Measurements from ENCODE around the gene SNX33.
"Not testable (repeated sequence)": the region's sequence is repeated elsewhere in the genome, so short reads cannot be mapped to it uniquely, and the experiment has no call there.

Gene SNX33

GRCh38 chr15:75701071-75702003 lies 53.6 kb downstream of the SNX33 start:
- H3K4me1 ChIP-seq (ENCODE audit: control insufficient read depth, insufficient read depth, low read length, poor library complexity, severe bottlenecking); H3K27ac ChIP-seq (ENCODE audit: insufficient read depth, low read length, poor library complexity, severe bottlenecking); H3K27me3 ChIP-seq (replicated peaks; ENCODE audit: control insufficient read depth, insufficient read depth, low read length, poor library complexity, severe bottlenecking); DNase-seq; H3K9me3 ChIP-seq (ENCODE audit: control insufficient read depth, low read length); H3K36me3 ChIP-seq (ENCODE audit: control insufficient read depth, insufficient read depth, low read length); H3K4me3 ChIP-seq (ENCODE audit: insufficient read depth, low read depth, low read length, poor library complexity, severe bottlenecking): not testable (repeated sequence)

GRCh38 chr15:75702436-75702835 lies 54.7 kb downstream of the SNX33 start:
- no peak for DNase-seq
- H3K4me3 ChIP-seq (ENCODE audit: insufficient read depth, low read depth, low read length, poor library complexity, severe bottlenecking): no peak overlapping the region
- H3K9me3 ChIP-seq (ENCODE audit: control insufficient read depth, low read length): no peaks in the 10 kb centered on the region
- H3K27ac ChIP-seq (ENCODE audit: insufficient read depth, low read length, poor library complexity, severe bottlenecking): no peak overlapping the region
- H3K27me3 ChIP-seq (replicated peaks; ENCODE audit: control insufficient read depth, insufficient read depth, low read length, poor library complexity, severe bottlenecking): no peaks in the 10 kb centered on the region
- no peaks in the 10 kb centered on the region for H3K36me3 ChIP-seq (ENCODE audit: control insufficient read depth, insufficient read depth, low read length)
- no peaks in the 10 kb centered on the region for H3K4me1 ChIP-seq (ENCODE audit: control insufficient read depth, insufficient read depth, low read length, poor library complexity, severe bottlenecking)

- not testable (repeated sequence) for H3K4me1 ChIP-seq (ENCODE audit: control insufficient read depth, insufficient read depth, low read length, poor library complexity, severe bottlenecking); H3K27ac ChIP-seq (ENCODE audit: insufficient read depth, low read length, poor library complexity, severe bottlenecking); H3K27me3 ChIP-seq (replicated peaks; ENCODE audit: control insufficient read depth, insufficient read depth, low read length, poor library complexity, severe bottlenecking); H3K4me3 ChIP-seq (ENCODE audit: insufficient read depth, low read depth, low read length, poor library complexity, severe bottlenecking); H3K9me3 ChIP-seq (ENCODE audit: control insufficient read depth, low read length); H3K36me3 ChIP-seq (ENCODE audit: control insufficient read depth, insufficient read depth, low read length); DNase-seq
Measured at GRCh38 chr15:75703440-75704262, 55.9 kb downstream of the SNX33 start.

GRCh38 chr15:75704263-75704615 lies 56.5 kb downstream of the SNX33 start:
- no peaks in the 10 kb centered on the region for H3K36me3 ChIP-seq (ENCODE audit: control insufficient read depth, insufficient read depth, low read length)
- no peaks in the 10 kb centered on the region for H3K9me3 ChIP-seq (ENCODE audit: control insufficient read depth, low read length)
- H3K27me3 ChIP-seq (replicated peaks; ENCODE audit: control insufficient read depth, insufficient read depth, low read length, poor library complexity, severe bottlenecking): no peaks in the 10 kb centered on the region
- H3K4me3 ChIP-seq (ENCODE audit: insufficient read depth, low read depth, low read length, poor library complexity, severe bottlenecking): no peak overlapping the region
- H3K27ac ChIP-seq (ENCODE audit: insufficient read depth, low read length, poor library complexity, severe bottlenecking): no peak overlapping the region
- H3K4me1 ChIP-seq (ENCODE audit: control insufficient read depth, insufficient read depth, low read length, poor library complexity, severe bottlenecking): no peaks in the 10 kb centered on the region
- no peak for DNase-seq

- no peak overlapping the region for H3K27ac ChIP-seq (ENCODE audit: insufficient read depth, low read length, poor library complexity, severe bottlenecking)
- no peak for DNase-seq
- no peaks in the 10 kb centered on the region for H3K4me1 ChIP-seq (ENCODE audit: control insufficient read depth, insufficient read depth, low read length, poor library complexity, severe bottlenecking)
- H3K27me3 ChIP-seq (replicated peaks; ENCODE audit: control insufficient read depth, insufficient read depth, low read length, poor library complexity, severe bottlenecking): no peaks in the 10 kb centered on the region
- no peaks in the 10 kb centered on the region for H3K9me3 ChIP-seq (ENCODE audit: control insufficient read depth, low read length)
- H3K4me3 ChIP-seq (ENCODE audit: insufficient read depth, low read depth, low read length, poor library complexity, severe bottlenecking): no peak overlapping the region
- no peaks in the 10 kb centered on the region for H3K36me3 ChIP-seq (ENCODE audit: control insufficient read depth, insufficient read depth, low read length)
Measured at GRCh38 chr15:75704618-75705017, 56.9 kb downstream of the SNX33 start.

GRCh38 chr15:75705375-75705774 lies 57.7 kb downstream of the SNX33 start:
- H3K9me3 ChIP-seq (ENCODE audit: control insufficient read depth, low read length); H3K36me3 ChIP-seq (ENCODE audit: control insufficient read depth, insufficient read depth, low read length); H3K27ac ChIP-seq (ENCODE audit: insufficient read depth, low read length, poor library complexity, severe bottlenecking); H3K4me1 ChIP-seq (ENCODE audit: control insufficient read depth, insufficient read depth, low read length, poor library complexity, severe bottlenecking); H3K4me3 ChIP-seq (ENCODE audit: insufficient read depth, low read depth, low read length, poor library complexity, severe bottlenecking); H3K27me3 ChIP-seq (replicated peaks; ENCODE audit: control insufficient read depth, insufficient read depth, low read length, poor library complexity, severe bottlenecking); DNase-seq: not testable (repeated sequence)

- H3K27me3 ChIP-seq (replicated peaks; ENCODE audit: control insufficient read depth, insufficient read depth, low read length, poor library complexity, severe bottlenecking): no peaks in the 10 kb centered on the region
- no peak for DNase-seq
- H3K27ac ChIP-seq (ENCODE audit: insufficient read depth, low read length, poor library complexity, severe bottlenecking): no peak overlapping the region
- no peaks in the 10 kb centered on the region for H3K4me1 ChIP-seq (ENCODE audit: control insufficient read depth, insufficient read depth, low read length, poor library complexity, severe bottlenecking)
- no peak overlapping the region for H3K4me3 ChIP-seq (ENCODE audit: insufficient read depth, low read depth, low read length, poor library complexity, severe bottlenecking)
- no peaks in the 10 kb centered on the region for H3K36me3 ChIP-seq (ENCODE audit: control insufficient read depth, insufficient read depth, low read length)
- no peaks in the 10 kb centered on the region for H3K9me3 ChIP-seq (ENCODE audit: control insufficient read depth, low read length)
Measured at GRCh38 chr15:75705854-75706681, 58.4 kb downstream of the SNX33 start.

- H3K36me3 ChIP-seq (ENCODE audit: control insufficient read depth, insufficient read depth, low read length): no peaks in the 10 kb centered on the region
- H3K4me3 ChIP-seq (ENCODE audit: insufficient read depth, low read depth, low read length, poor library complexity, severe bottlenecking): no peak overlapping the region
- no peaks in the 10 kb centered on the region for H3K27me3 ChIP-seq (replicated peaks; ENCODE audit: control insufficient read depth, insufficient read depth, low read length, poor library complexity, severe bottlenecking)
- no peak overlapping the region for H3K27ac ChIP-seq (ENCODE audit: insufficient read depth, low read length, poor library complexity, severe bottlenecking)
- no peak for DNase-seq
- no peaks in the 10 kb centered on the region for H3K4me1 ChIP-seq (ENCODE audit: control insufficient read depth, insufficient read depth, low read length, poor library complexity, severe bottlenecking)
- no peaks in the 10 kb centered on the region for H3K9me3 ChIP-seq (ENCODE audit: control insufficient read depth, low read length)
Measured at GRCh38 chr15:75706682-75706954, 58.9 kb downstream of the SNX33 start.

- not testable (repeated sequence) for H3K4me1 ChIP-seq (ENCODE audit: control insufficient read depth, insufficient read depth, low read length, poor library complexity, severe bottlenecking); DNase-seq; H3K27me3 ChIP-seq (replicated peaks; ENCODE audit: control insufficient read depth, insufficient read depth, low read length, poor library complexity, severe bottlenecking); H3K36me3 ChIP-seq (ENCODE audit: control insufficient read depth, insufficient read depth, low read length); H3K4me3 ChIP-seq (ENCODE audit: insufficient read depth, low read depth, low read length, poor library complexity, severe bottlenecking); H3K9me3 ChIP-seq (ENCODE audit: control insufficient read depth, low read length); H3K27ac ChIP-seq (ENCODE audit: insufficient read depth, low read length, poor library complexity, severe bottlenecking)
Measured at GRCh38 chr15:75709458-75709857, 61.7 kb downstream of the SNX33 start.
